K562 (cell line): ENCODE data around the gene GYG2. TPM values are rescaled to one million over a fixed set of nuclear protein-coding genes. Genes with fewer than 3 reads are reported as not detected.
A peak's percentile ranks its signal among the peaks of the same experiment; 100 is the strongest.

Experiments used
- ATAC-seq: fragments of 200-7000 bp; cut with Tn5 transposase; 3 replicates; pipeline ENCODE4 v1.9.1; 2020; ENCODE audit warnings: moderate library complexity
- BruUV-seq: library from RNA; stranded (reverse); fragments of 400-500 nt; replicated peaks from 2 replicates; lab custom pipeline; 2021; lab: Mats Ljungman, UMichigan
- CTCF ChIA-PET: fragments of 300-600 bp; formaldehyde crosslinking; extraction: SDS; loops from one replicate; lab custom pipeline; 2021; ENCODE audit warnings: low intra/inter-chr PET ratio; lab: Yijun Ruan, JAX
- POLR2A ChIA-PET: fragments of 300-600, 350-650 bp; sonication (Branson Sonifier 250); formaldehyde crosslinking; extraction: SDS; loops from one replicate; lab custom pipeline; 2021; ENCODE audit warnings: antibody characterized with exemption, inconsistent platforms; lab: Yijun Ruan, JAX
- DNase-seq, 4 experiments: peaks; one replicate each; pipeline versions ENCODE4 v3.0.0 to v3.0.0-alpha.2; 2011 to 2018; ENCODE audit warnings: low spot score in 3 of 4, mixed read lengths in 3 of 4; ENCODE audit errors: extremely low read depth in 1 of 4
- FAIRE-seq: peaks from 2 replicates; lab custom pipeline; 2011; peaks lifted over from hg19 to GRCh38; lab: Jason Lieb, UNC
- H2AFZ ChIP-seq: 2 replicates; pipeline ENCODE4 v1.6.0; 2011; ENCODE audit warnings: low read depth, low read length, control low read depth, inconsistent platforms
- H3K27ac ChIP-seq: fragments of 200-600 bp; 3 replicates; pipeline ENCODE4 v1.8.0; 2011; ENCODE audit warnings: low read depth, mild to moderate bottlenecking, control low read depth, inconsistent platforms, low read length, moderate library complexity, mixed read lengths; ENCODE audit errors: extremely low read depth
- H3K27me3 ChIP-seq, 2 experiments: fragments of 300-600 bp in 1 of 2; 2 replicates in 1 of 2; 3 replicates in 1 of 2; pipeline versions ENCODE4 v1.6.0 to v1.8.0; 2011; ENCODE audit warnings: inconsistent platforms in 2 of 2, low read length in 2 of 2, mild to moderate bottlenecking in 1 of 2, mixed read lengths in 1 of 2, moderate library complexity in 1 of 2; ENCODE audit not compliant: control insufficient read depth in 2 of 2, insufficient read depth in 2 of 2
- H3K36me3 ChIP-seq: fragments of 300-600 bp; 3 replicates; pipeline ENCODE4 v1.8.0; 2011; ENCODE audit warnings: mild to moderate bottlenecking, low read length, inconsistent platforms; ENCODE audit not compliant: control insufficient read depth, insufficient read depth
- H3K4me1 ChIP-seq, 2 experiments: fragments of 200-600 bp in 1 of 2; replicated peaks in 1 of 2; 2 replicates in 1 of 2; 3 replicates in 1 of 2; pipeline versions ENCODE4 v1.5.1 to v1.8.0; 2011; ENCODE audit warnings: inconsistent platforms in 2 of 2, low read length in 2 of 2, mild to moderate bottlenecking in 1 of 2, mixed read lengths in 1 of 2, moderate library complexity in 1 of 2; ENCODE audit not compliant: control insufficient read depth in 2 of 2, insufficient read depth in 2 of 2
- H3K4me2 ChIP-seq: 2 replicates; pipeline ENCODE4 v1.6.1; 2011; ENCODE audit warnings: low read length, control low read depth, inconsistent platforms, mixed read lengths; ENCODE audit not compliant: insufficient read depth
- H3K4me3 ChIP-seq: fragments of 200-600 bp; sonication (generic), shearing (Covaris generic); 2 replicates; pipeline ENCODE4 v1.5.1; 2016; ENCODE audit warnings: control low read depth, inconsistent platforms
- H3K79me2 ChIP-seq: fragments of 200-600 bp; 3 replicates; pipeline ENCODE4 v1.8.0; 2011; ENCODE audit warnings: low read length, inconsistent platforms; ENCODE audit not compliant: control insufficient read depth, insufficient read depth
- H3K9ac ChIP-seq, 2 experiments: 2 replicates each; pipeline versions ENCODE4 v1.6.0 to v1.6.1; 2011; ENCODE audit warnings: low read depth in 2 of 2, low read length in 2 of 2, control low read depth in 1 of 2, inconsistent platforms in 1 of 2, mild to moderate bottlenecking in 1 of 2, mixed read lengths in 1 of 2; ENCODE audit not compliant: insufficient read depth in 1 of 2
- H3K9me1 ChIP-seq: one replicate; pipeline ENCODE4 v1.6.0; 2011; ENCODE audit warnings: inconsistent platforms, mild to moderate bottlenecking, low read length, moderate library complexity; ENCODE audit not compliant: control insufficient read depth, insufficient read depth
- H3K9me3 ChIP-seq: replicated peaks from 2 replicates; pipeline ENCODE4 v1.5.1; 2011; ENCODE audit warnings: low read depth, low read length, inconsistent platforms; ENCODE audit not compliant: control insufficient read depth, insufficient read depth
- H4K20me1 ChIP-seq: replicated peaks from 2 replicates; pipeline ENCODE4 v1.6.1; 2011; ENCODE audit warnings: low read length, inconsistent platforms, mixed read lengths; ENCODE audit not compliant: control insufficient read depth, insufficient read depth
- DACH1 ChIP-seq: fragments of 450-650 bp; IDR thresholded peaks from 2 replicates; pipeline ENCODE4 v1.6.1; 2018; ENCODE audit not compliant: partially characterized antibody
- E2F8 ChIP-seq: fragments of 450-650 bp; IDR thresholded peaks from 2 replicates; pipeline ENCODE4 v1.7.1; 2018; ENCODE audit warnings: mild to moderate bottlenecking, low read depth; ENCODE audit not compliant: partially characterized antibody
- GATA2 ChIP-seq: sonication (generic); formaldehyde crosslinking; IDR thresholded peaks from 2 replicates; pipeline ENCODE4 v1.4.0; 2020; ENCODE audit warnings: mild to moderate bottlenecking, missing genetic modification reagents
- GATAD2B ChIP-seq: fragments of 450-650 bp; IDR thresholded peaks from 2 replicates; pipeline ENCODE4 v1.6.1; 2017; ENCODE audit warnings: mild to moderate bottlenecking, borderline replicate concordance
- MEIS2 ChIP-seq: fragments of 450-650 bp; IDR thresholded peaks from 2 replicates; pipeline ENCODE4 v1.6.1; 2014; ENCODE audit warnings: mild to moderate bottlenecking; ENCODE audit not compliant: partially characterized antibody
- MTA1 ChIP-seq: fragments of 450-650 bp; IDR thresholded peaks from 2 replicates; pipeline ENCODE4 v1.6.1; 2017; ENCODE audit warnings: borderline replicate concordance
- SRSF3 ChIP-seq: fragments of 200-400 bp; formaldehyde crosslinking; IDR thresholded peaks from 2 replicates; pipeline ENCODE4 v1.6.1; 2016; ENCODE audit warnings: mild to moderate bottlenecking, low read length, moderate library complexity; ENCODE audit not compliant: insufficient read depth
- TEAD1 ChIP-seq, 2 experiments: fragments of 450-650 bp in 1 of 2; sonication (generic) in 1 of 2; formaldehyde crosslinking; IDR thresholded peaks; 2 replicates each; pipeline versions ENCODE4 v1.4.0 to v1.8.0; 2020 to 2022; ENCODE audit warnings: mild to moderate bottlenecking in 2 of 2, missing genetic modification reagents in 1 of 2
- TRIM24 ChIP-seq, 2 experiments: fragments of 450-650 bp; IDR thresholded peaks; 2 replicates each; pipeline ENCODE4 v1.6.1; 2016
- ZNF280A ChIP-seq: fragments of 450-650 bp; IDR thresholded peaks from 2 replicates; pipeline ENCODE4 v1.6.1; 2018; ENCODE audit warnings: mild to moderate bottlenecking, low read depth; ENCODE audit not compliant: partially characterized antibody
- WGBS: fragments of 100-300 bp; shearing (Covaris generic); methylation state at CpG from one replicate; pipeline ENCODE4 v1.1.6; 2016; ENCODE audit warnings: low coverage, mixed read lengths; ENCODE audit not compliant: insufficient coverage; ENCODE audit errors: missing lambda C conversion rate; 5-methylcytosine and 5-hydroxymethylcytosine counted together
- in situ Hi-C: fragments of 300-500 bp; cut with MboI; formaldehyde crosslinking; loops from 4 replicates; pipeline ENCODE4 v1.15.0; 2018; ENCODE audit warnings: inconsistent platforms, mixed read lengths
- intact Hi-C: fragments of 100-400 bp; cut with micrococcal nuclease; formaldehyde crosslinking; loops from 2 replicates; pipeline ENCODE4 v1.14.2; 2022
- polyA plus RNA-seq, 8 experiments: library from polyadenylated mRNA; depleted of rRNA in 4 of 8; stranded (reverse) in 5 of 8; unstranded in 3 of 8; fragments of >200 nt; fragmentation: Nextera tagmentation in 2 of 8; fragmentation: Illumina TruSeq in 1 of 8; extraction: Ambion mirVana in 2 of 8; extraction: Trizol in 1 of 8; gene quantifications; 2 replicates each; pipeline versions ENCODE4 v1.2.1 to v1.2.3, GENCODE V29; 2011 to 2014; ENCODE audit warnings: inconsistent platforms in 1 of 8, missing spikeins in 1 of 8
- total RNA-seq, 7 experiments: library from RNA; depleted of rRNA in 6 of 7; stranded (reverse); fragments of >200 nt in 6 of 7; fragmentation: Illumina TruSeq in 2 of 7; extraction: Trizol in 2 of 7; gene quantifications; 2 replicates each; pipeline versions ENCODE4 v1.2.1 to v1.2.3, GENCODE V29; 2011 to 2021; ENCODE audit warnings: low replicate concordance in 1 of 7

The GYG2 gene
- total and polyA plus RNA-seq, 9 of the 15 experiments (the other 6 are each of a cell fraction or from before 2014, with no cell fraction given): 0.24 to 4.4 (median 2.9) TPM

- TF ChIP-seq MTA1 (peak; percentile 66; the same call in 1 of the 2 replicates), GATAD2B (peak; percentile 43; the same call in 1 of the 2 replicates), GATA2 (CRISPR knock-in tag) (peak; percentile 45; the same call in 1 of the 2 replicates), MEIS2 (peak; percentile 11), ZNF280A (no peak), DACH1 (peak; percentile 65), SRSF3 (no peak), TRIM24 (IDR thresholded peaks at IDR 0.05) (peak in 1 of 2 experiments; percentile 40; a peak in 1 of 4 replicates)
Observed at GRCh38 chrX:2921193-2921592, 92.5 kb downstream of the GYG2 start (continued).

GRCh38 chrX:2921750-2922149, 93.0 kb downstream of the GYG2 start:
- ChIA-PET CTCF (no interaction called here), POLR2A (interaction anchor here (1.0 to 1.1 kb wide), 2 partner anchors 13 to 85 kb away, joined by 3 read pairs; no protein-coding TSS in a partner anchor)
- Histone ChIP-seq H3K4me1 (peaks cover 7 to 18% of the 10 kb centered on the region in 2 experiments; a peak in 4 of 5 replicates), H3K9ac (no peak overlapping the region), H3K4me2 (peak overlapping the region; percentile 37; the same call in 1 of the 2 replicates), H3K9me1 (no peaks in the 10 kb centered on the region), H3K4me3 (no peak overlapping the region), H3K79me2 (no peaks in the 10 kb centered on the region), H3K27me3 (no peaks in the 10 kb centered on the region), H2AFZ (no peak overlapping the region), H3K36me3 (no peaks in the 10 kb centered on the region), H4K20me1 (no peaks in the 10 kb centered on the region), H3K9me3 (no peaks in the 10 kb centered on the region), H3K27ac (no peak overlapping the region)
- ATAC-seq: no peak
- TF ChIP-seq TEAD1 (CRISPR knock-in tag; IDR thresholded peaks at IDR 0.05) (peak in 1 of 2 experiments; percentile 51; a peak in 1 of 4 replicates), E2F8 (no peak)
- no peak for DNase-seq
- FAIRE-seq: no peak
- in situ Hi-C loops: no loop called here
- BruUV-seq: no TSS peak
- intact Hi-C loops: loop anchor here (2.0 kb wide), 1 partner anchor 31 kb away; no protein-coding TSS in a partner anchor
- 3% methylated on average over 9 of the region's 9 CpGs for WGBS
